Measurements from ENCODE around the gene RYR1.
A peak's percentile ranks its signal among the peaks of the same experiment; 100 is the strongest.
"Not testable (repeated sequence)": the region's sequence is repeated elsewhere in the genome, so short reads cannot be mapped to it uniquely, and the experiment has no call there.

RYR1 gene

DNA sequence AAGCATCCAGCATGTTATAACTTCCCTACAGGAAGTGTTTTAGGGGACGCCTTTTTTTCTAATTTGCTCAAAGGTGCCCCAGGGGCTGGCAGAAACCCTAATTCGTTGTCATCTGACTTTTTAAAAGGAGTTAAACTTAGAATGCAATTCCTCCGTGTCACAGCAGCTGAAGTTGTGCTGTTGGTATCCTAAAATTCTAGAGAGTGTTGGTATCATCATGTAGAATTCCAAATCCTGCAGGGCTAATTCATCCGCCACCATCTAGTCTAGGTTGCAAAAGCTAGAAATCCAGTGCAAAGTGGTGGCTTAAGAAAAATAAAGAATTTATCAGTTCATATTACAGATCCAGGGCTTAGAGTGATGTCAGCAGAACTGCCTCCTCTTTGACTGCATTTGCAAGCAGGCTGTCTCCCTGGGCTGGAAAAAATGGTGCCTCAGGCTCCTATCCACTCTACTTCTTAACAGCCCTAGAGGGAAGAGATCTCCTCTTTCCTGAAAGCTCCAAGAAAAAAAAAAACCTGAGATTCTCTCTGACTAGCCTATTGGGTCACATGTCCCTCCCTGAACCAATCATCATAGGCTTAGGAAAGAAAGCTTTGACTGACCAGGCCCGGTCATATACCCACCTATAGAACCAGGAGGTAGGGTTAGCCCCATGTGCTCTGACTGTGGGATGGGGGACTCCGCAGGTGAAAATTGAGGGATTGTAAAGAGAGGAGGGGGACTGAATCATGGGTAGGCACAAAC lies 111.3 kb downstream of the RYR1 start:
- no peak for DNase-seq

DNA sequence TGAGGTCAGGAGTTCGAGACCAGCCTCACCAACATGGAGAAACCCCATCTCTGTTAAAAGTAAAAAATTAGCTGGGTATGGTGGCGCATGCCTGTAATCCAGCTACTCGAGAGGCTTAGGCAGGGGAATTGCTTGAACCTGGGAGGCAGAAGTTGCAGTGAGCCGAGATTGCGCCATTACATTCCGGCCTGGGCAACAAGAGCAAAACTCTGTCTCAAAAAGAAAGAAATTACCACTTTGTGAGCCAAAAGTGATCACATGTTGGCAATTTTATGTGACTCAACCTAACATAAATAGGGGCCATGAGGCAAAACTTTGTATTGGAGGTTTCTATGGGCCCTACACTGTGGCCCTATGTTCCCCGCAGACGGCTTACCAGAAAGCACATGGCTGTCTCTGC lies 112.1 kb downstream of the RYR1 start:
- DNase-seq: no peak

DNA sequence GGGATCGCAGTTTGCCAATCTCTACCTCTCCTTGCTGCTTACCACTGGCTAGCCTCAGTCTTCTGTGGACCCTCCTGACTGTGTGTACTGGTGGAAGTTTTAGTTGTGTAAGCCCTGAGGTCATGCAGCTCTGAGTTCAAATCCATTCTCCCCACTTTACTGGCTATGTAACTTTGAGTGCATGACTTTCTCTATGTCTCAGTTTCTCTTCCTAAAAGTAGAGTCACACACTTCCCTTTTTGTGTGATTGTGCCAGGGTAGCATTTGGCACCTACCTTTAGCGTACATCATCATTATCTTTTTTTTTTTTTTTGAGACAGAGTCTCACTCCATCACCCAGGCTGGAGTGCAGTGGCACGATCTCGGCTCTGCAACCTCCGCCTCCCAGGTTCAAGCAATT lies 113.9 kb downstream of the RYR1 start:
- no peak for DNase-seq

DNA sequence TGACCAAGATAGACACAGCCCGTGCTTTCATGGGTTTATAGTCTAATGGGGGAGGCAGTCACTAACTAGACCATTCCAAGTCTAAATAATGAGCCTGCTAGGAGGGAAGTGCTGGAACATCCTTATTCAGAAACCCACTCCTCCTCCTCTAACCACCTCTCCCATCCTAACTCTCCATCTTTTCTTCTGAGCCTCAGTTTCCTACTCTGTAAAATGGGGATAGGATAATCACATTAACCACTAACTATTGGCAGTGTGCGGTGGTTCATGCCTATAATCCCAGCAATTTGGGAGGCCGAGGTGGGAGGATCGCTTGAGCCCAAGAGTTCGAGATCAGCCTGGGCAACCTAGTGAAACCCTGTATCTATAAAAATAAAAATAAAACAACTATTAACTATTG lies 115.6 kb downstream of the RYR1 start:
- DNase-seq: no peak

DNA sequence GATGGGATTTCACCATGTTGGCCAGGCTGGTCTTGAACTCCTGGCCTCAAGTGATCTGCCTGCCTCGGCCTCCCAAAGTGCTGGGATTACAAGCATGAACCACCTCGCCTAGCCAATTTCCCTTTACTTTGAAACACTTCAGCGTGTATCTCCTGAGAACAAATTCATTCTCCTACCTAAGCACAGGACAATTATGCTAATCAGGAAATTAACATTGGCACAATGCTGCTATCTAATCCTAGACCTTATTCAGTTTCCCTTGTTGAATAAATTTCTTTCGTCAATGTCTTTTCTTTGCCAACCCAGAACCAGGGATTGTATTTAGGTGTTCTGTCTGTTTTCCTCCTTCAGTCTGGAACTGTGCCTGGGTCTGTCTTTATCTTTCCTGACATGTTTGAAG lies 116.5 kb downstream of the RYR1 start:
- no peak for DNase-seq

DNA sequence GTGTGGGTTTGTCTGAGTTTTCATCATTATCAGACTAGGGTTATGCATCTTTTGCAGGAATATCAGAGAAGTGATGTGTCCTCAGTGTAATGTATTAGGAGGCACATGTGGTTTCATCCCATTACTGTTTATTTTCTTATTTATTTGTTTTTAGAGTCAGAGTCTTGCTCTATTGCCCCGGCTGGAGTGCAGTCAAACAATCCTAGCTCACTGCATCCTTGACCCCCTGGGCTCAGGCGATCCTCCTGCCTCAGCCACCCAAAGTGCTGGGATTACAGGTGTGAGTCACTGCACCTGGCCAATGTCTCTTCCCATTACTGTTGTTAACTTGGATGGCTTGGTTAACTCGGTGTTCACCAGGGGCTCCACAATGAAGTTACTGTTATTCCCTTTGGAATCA lies 116.9 kb downstream of the RYR1 start:
- DNase-seq: no peak

DNA sequence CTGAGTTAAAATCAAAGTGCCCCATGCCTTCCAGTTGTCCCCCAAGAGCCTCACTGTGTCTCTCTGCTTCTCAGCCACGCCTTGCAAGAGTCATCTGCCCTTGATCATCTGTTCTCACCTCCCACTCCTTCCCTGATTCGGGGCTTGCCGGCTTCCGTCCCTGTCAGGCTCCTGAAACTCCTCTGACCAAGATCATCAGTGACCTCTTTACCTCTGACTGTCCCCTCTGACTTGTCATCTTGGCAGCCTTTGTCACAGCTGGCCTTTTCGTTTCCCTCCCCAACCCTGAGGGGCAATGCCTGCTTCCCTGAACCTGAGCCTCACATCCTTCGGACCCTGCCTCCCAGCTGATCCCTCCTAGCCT lies 117.9 kb downstream of the RYR1 start:
- peak in 1 of 2 experiments; percentile 20 for DNase-seq

DNA sequence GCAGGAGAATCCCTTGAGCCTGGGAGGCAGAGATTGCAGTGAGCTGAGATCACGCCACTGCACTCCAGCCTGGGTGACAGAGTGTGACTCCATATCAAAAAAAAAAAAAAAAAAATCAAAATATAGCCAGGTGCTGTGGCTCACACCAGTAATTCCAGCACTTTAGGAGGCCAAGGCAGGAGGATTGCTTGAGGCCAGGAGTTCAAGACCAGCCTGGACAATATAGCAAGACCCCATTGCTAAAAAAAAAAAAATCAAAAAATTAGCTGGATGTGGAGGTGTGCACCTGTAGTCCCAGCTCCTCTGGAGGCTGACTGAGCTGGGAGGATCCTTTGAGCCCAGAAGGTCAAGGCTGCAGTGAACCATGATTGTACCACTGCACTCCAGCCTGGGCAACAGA lies 119.7 kb downstream of the RYR1 start:
- not testable (repeated sequence) for DNase-seq

DNA sequence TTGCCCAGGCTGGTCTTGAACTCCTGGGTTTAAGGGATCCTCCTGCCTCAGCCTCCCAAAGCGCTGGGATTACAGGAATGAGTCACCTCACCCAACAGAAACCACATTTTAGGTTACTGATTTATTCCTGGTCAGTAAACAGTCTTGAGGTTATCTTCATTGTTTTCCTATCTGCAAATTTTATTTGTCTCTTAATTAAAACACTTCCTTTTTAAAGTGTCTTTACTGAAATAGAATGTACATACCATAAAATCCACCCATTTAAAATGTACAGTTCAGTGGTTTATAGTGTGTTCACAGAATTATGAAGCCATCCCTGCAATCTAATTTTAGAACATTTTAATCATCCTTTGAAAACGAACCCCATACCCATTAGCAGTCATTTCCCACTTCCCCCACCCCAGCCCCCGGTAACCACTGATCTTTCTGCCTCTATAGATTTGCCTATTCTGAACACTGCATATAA lies 121.2 kb downstream of the RYR1 start:
- no peak for DNase-seq

DNA sequence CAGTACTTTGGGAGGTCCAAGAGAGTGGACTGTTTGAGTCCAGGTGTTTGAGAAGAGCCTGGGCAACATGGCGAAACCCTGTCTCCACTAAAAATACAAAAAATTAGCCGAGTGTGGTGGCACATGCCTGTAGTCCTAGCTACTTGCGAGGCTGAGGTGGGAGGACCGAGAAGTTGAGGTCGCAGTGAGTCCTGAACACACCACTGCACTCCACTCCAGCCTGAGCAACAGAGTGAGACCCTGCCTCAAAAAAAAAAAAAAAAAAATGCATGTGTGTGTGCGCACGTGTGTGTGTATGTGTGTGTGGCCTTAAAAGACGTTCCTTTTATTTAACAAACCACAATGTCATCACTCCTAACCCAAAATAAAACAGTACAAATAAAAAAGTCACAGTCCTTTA lies 121.7 kb downstream of the RYR1 start:
- DNase-seq: no peak

DNA sequence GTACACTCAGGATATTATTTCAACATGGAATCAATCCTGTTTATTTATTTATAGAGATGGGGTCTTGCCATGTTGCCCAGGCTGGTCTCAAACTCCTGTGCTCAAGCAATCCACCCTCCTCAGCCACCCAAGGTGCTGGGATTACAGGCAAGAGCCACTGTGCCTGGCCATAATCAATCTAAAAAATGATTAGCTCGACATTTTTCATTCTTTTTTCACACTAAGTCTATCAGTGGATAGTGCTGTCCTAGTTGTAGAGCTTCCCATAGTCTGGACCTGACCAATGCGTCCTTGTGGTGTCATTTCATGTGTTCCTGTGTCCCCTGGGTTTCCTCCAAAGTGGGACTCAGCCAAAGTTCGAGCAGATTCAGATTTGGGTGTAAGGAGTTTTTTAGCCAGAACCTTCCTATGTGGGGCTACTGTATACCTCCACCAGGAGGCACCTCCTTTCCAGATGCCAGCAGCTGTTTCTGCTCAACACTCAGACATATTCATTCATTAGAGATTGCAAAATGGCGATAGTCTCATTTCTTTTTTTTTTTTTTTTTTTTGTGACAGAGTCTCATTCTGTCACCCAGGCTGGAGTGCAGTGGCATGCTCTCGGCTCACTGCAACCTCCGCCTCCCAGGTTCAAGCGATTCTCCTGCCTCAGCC lies 123.2 kb downstream of the RYR1 start:
- no peak for DNase-seq

DNA sequence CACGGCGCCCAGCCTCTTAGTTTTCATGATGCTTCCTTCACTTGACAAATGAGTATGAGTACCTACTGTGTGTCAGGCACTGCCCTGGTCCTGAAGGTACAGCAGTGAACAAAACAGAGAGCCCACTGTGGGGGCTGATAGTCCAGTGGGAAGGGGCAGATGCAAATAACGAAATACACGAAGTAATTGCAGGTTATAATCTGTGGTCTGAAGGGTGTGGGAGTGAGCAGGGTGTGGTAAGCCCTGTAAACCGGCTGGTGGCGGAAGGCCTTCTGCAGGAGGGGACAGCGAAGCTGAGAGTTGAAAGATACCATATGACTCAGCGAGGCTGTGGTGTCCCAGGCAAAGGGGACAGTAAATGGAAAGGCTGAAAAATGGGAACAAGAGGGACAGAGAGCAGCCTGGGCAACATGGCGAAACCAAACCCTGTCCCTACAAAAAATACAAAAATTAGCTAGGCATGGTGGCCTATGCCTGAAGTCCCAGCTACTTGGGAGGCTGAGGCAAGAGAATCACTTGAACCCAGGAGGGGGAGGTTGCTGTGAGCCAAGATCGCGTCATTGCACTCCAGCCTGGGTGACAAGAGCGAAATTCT lies 123.8 kb downstream of the RYR1 start:
- DNase-seq: no peak

DNA sequence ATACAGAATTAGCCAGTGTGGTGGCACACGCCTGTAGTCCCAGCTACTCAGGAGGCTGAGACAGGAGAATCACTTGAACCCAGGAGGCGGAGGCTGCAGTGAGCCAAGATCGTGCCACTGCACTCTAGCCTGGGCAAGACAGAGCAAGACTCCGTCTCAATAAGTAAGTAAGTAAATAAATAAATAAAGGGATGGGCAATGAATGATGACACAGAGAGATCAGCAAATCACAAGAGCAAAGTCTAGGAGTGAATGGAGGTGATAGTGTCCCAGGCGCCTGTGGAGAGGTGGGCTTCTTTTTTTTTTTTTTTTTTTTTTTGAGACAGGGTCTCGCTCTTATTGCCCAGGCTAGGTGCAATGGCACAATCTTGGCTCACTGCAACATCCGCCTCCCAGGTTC lies 125.4 kb downstream of the RYR1 start:
- not testable (repeated sequence) for DNase-seq

DNA sequence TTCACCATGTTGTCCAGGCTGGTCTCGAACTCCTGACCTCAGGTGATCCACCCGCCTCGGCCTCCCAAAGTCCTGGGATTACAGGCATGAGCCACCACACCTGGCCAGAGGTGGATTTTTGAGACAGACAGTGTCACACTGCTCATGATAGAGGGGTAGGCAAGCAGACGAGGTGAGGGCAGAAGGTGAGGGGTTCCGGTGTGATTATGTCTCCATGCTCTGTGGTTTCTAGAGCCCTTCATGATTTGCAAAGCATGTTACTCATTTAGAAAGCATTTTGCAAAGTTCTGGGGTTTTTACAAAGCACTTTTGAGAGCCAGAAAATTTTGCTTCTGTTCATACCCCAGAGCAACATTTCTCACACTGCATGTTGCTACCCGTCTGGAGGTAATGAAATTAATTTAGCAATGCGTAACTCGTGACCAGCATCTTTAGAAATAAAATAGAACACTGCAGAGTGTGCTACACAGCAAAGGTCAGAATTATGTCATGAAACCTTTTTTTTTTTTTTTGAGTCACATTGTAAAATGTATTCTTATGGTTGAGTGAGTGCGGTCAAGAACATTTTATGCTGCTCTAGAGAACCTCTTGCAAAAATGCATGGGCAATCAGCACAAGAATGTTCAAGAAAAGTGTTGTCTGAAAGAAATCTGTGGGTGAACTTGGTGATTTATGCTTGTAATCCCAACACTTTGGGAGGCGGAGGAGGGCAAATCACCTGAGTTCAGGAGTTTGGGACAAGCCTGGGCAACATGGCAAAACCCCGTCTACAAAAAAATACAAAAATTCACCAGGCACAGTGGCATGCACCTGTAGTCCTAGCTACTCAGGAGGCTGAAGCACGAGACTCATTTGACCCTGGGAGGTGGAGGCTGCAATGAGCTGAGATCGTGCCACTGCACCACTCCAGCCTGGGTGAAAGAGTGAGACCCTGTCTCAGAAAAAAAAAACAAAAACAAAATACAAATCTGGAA lies 126.2 kb downstream of the RYR1 start:
- DNase-seq: no peak

DNA sequence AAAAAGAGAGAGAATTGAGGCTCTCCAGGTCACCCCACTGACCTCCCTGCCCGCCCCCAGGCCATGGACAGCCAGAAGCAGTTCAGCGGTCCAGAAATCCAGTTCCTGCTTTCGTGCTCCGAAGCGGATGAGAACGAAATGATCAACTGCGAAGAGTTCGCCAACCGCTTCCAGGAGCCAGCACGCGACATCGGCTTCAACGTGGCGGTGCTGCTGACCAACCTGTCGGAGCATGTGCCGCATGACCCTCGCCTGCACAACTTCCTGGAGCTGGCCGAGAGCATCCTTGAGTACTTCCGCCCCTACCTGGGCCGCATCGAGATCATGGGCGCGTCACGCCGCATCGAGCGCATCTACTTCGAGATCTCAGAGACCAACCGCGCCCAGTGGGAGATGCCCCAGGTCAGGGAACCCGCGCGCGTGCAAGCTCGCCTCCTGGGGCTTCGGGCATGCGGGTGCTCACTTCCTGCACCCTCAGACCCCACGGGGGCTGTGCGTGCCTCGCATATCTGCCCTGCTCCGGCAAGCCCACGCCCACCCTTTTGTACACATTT lies 127.6 kb downstream of the RYR1 start:
- DNase-seq: no peak

DNA sequence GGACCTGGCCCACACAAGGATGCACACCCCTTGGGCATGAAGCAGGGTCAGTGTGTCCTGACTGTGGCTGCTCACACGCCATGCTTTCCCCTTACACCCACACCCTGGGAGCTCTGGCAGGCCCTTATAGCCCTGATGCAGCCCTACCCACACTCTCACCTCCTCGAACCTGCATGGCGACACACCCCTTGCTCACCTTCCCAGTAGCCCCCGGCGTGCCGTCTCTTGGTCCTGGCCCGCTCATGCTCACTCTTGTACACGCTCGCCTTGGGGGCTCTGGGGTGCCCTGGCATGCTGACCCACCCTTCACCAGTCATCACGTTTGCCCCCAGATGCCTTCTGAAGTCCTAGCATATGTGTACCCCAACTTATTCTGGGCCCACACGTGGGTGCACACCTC lies 128.2 kb downstream of the RYR1 start:
- no peak for DNase-seq

DNA sequence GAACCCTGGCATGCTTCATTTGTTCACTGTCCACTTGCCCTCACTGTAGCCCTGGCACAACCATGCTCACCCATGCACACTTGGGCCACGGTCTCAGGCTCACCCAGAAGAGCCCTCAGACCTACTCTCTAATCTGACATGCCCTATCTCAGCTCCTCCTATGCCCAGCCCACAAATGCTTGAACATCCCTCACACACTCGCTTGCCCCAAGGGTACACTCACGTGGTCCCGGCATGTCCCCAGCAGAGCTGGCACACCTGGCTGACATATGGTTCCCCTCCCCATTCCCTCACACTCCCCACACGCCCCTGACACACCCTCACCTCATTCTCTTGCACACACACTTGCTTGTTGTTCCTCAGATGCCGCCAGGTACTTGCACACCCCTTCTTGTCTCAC lies 128.6 kb downstream of the RYR1 start:
- no peak for DNase-seq

DNA sequence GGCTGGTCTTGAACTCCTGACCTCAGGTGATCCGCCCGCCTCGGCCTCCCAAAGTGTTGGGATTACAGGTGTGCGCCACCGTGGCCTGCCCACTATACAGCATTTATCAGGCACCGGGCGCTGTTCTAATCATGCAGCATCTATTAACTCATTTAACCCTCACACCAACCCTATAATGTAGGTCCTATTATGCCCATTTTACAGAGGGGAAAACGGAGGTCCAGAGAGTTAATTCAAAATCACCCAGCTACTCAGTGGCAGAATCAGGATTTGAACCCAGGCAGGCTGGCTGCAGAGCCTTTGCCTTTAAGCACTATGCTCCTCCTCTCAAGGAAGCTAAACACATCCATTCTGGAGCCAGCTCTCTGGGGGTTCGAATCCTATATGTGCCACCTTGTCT lies 130.0 kb downstream of the RYR1 start:
- no peak for DNase-seq

DNA sequence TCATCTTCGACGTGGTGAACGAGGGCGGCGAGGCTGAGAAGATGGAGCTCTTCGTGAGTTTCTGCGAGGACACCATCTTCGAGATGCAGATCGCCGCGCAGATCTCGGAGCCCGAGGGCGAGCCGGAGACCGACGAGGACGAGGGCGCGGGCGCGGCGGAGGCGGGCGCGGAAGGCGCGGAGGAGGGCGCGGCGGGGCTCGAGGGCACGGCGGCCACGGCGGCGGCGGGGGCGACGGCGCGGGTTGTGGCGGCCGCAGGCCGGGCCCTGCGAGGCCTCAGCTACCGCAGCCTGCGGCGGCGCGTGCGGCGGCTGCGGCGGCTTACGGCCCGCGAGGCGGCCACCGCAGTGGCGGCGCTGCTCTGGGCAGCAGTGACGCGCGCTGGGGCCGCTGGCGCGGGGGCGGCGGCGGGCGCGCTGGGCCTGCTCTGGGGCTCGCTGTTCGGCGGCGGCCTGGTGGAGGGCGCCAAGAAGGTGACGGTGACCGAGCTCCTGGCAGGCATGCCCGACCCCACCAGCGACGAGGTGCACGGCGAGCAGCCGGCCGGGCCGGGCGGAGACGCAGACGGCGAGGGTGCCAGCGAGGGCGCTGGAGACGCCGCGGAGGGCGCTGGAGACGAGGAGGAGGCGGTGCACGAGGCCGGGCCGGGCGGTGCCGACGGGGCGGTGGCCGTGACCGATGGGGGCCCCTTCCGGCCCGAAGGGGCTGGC lies 131.6 kb downstream of the RYR1 start:
- DNase-seq: no peak

DNA sequence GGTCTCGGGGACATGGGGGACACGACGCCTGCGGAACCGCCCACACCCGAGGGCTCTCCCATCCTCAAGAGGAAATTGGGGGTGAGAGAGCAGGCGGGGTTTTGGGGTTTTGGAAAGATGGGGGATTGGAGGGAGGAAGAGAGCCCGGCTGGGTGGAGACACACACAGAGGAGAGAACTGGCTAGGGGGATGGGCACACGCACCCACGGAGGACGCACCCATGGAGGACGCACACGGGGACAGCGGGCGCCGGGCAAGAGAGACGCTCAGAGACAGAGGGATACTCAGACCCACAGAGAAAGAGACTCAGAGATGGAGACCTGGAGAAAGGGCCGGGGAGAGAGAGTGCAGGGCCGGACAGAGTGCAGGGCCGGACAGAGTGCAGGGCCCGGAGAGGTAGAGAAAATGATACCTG lies 132.2 kb downstream of the RYR1 start:
- DNase-seq: no peak

DNA sequence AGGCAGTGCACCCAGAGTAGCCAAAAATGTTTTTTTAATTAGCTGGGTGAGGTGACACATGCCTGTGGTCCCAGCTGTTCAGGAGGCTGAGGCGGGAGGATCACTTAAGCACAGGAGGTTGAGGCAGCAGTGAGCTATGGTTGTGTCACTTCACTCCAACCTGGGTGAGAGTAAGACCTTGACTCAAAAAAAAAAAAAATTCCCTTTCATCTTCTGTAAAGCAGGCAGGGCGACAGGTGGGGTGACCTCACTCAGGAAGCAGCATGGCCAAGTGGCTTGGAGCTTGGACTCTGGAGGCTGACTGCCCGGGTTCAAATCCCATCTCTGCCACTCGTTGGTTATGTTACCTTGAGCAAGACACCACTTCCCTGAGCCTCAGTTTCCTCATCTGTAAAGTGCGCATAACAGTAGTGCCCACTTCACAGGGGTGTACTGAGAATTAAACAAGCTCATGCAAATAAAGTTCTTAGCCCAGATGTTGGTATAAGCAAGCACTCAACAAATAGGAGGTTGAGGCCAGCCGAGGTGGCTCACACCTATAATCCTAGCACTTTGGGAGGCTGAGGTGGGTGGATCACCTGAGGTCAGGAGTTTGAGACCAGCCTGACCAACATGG lies 136.0 kb downstream of the RYR1 start:
- no peak for DNase-seq

DNA sequence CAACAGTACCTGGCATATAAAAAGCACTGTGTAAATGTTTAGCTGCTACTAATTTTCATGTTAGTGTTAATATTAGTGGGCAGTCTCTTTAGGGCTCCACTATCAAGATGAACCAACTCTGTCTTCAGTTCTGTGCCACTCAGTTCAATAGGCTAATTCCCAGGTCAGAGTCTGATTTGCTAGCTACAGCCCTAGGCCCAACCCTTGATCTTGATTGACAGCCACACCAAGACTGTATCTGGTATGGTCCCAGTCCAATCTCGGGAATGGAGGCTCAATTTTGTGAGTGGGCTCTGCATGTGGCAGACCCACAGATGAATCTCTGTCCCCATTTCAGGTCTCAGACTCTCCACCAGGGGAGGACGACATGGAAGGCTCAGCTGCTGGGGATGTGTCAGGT lies 138.2 kb downstream of the RYR1 start:
- no peak for DNase-seq
